Upper lobe of left lung (tissue), 6 donors: Measurements from ENCODE around the gene PLXNB1. TPM values are rescaled to one million over a fixed set of nuclear protein-coding genes. Genes with fewer than 3 reads are reported as not detected.

Experiments
- ATAC-seq, 2 donors: fragments of 200-7000 bp; cut with Tn5 transposase; one replicate each; pipeline ENCODE4 v1.9.1; 2022; ENCODE audit warnings: mild to moderate bottlenecking in 2 of 2, moderate library complexity in 2 of 2; ENCODE audit not compliant: low FRiP score in 2 of 2
- DNase-seq, 2 donors: peaks; one replicate each; pipeline ENCODE4 v3.0.0-alpha.2; 2019 to 2020
- H3K27ac ChIP-seq, 4 donors: fragments of 200-600 bp; sonication (generic); one replicate each; pipeline ENCODE4 v1.5.1; 2016 to 2019
- H3K27me3 ChIP-seq, 4 donors: fragments of 200-600 bp; sonication (generic); one replicate each; pipeline ENCODE4 v1.5.1; 2017 to 2019
- H3K36me3 ChIP-seq, 4 donors: fragments of 200-600 bp; sonication (generic); one replicate each; pipeline ENCODE4 v1.5.1; 2016 to 2019
- H3K4me1 ChIP-seq, 4 donors: fragments of 200-600 bp; sonication (generic); one replicate each; pipeline ENCODE4 v1.5.1; 2018 to 2019
- H3K4me3 ChIP-seq, 4 donors: fragments of 200-600 bp; sonication (generic); one replicate each; pipeline ENCODE4 v1.5.1; 2017 to 2019; ENCODE audit warnings: mild to moderate bottlenecking in 2 of 4, moderate library complexity in 1 of 4
- H3K9me3 ChIP-seq, 4 donors: fragments of 200-600 bp; sonication (generic); one replicate each; pipeline ENCODE4 v1.5.1; 2018 to 2019
- CTCF ChIP-seq, 6 experiments: fragments of 450-650 bp in 4 of 6; fragments of 200-600 bp in 2 of 6; sonication (generic) in 2 of 6; IDR thresholded peaks; one replicate each; pipeline ENCODE4 v1.5.1; 2016 to 2019; ENCODE audit warnings: antibody characterized with exemption in 6 of 6
- EP300 ChIP-seq, 4 donors: sonication (generic); formaldehyde crosslinking; IDR thresholded peaks; one replicate each; pipeline ENCODE4 v1.5.1; 2017; ENCODE audit warnings: antibody characterized with exemption in 4 of 4, control low read depth in 2 of 4
- POLR2A ChIP-seq, 4 donors: fragments of 450-650 bp; IDR thresholded peaks; one replicate each; pipeline ENCODE4 v1.5.1; 2016 to 2017; ENCODE audit warnings: antibody characterized with exemption in 4 of 4, mild to moderate bottlenecking in 2 of 4
- POLR2AphosphoS5 ChIP-seq, 2 donors: sonication (generic); formaldehyde crosslinking; IDR thresholded peaks; one replicate each; pipeline ENCODE4 v1.5.1; 2017; ENCODE audit warnings: antibody characterized with exemption in 2 of 2
- WGBS, 2 donors: methylation state at CpG; one replicate each; pipeline ENCODE4 v1.1.5; 2017 to 2018; 5-methylcytosine and 5-hydroxymethylcytosine counted together
- total RNA-seq, 6 donors: library from RNA; depleted of rRNA in 4 of 6; stranded (reverse); fragments of >200 nt in 4 of 6; gene quantifications; one replicate each; pipeline versions ENCODE4 v1.1.0 to v1.2.1, GENCODE V29; 2016 to 2021
- donor health status: DM: no; HTN: no; CAD: no; lungs with moderate emphysema.
- donor health status: DM: no; HTN: yes; CAD: no; lungs with severe emphysema.

PLXNB1 gene
- total RNA-seq, 6 donors from 2014 or later, result 91.2 to 588 (median 123) TPM

- H3K4me3 ChIP-seq, result peak overlapping the region; percentile 79 to 86 (median 85)
- H3K27ac ChIP-seq, result peak overlapping the region; percentile 87 to 96 (median 94)
- peaks cover 27 to 41% (median 28%) of the 10 kb centered on the region in 4 donors for H3K4me1 ChIP-seq
- TF ChIP-seq POLR2AphosphoS5 (IDR thresholded peaks at IDR 0.05), result no peak
- DNase-seq, result no peak
- 18 to 33% methylated on average over 3 to 6 of the region's 6 CpGs for WGBS, 2 donors
- no peaks in the 10 kb centered on the region for H3K27me3 ChIP-seq
- H3K36me3 ChIP-seq, result peaks cover 0 to 41% (median 17%) of the 10 kb centered on the region in 4 donors
- no peaks in the 10 kb centered on the region for H3K9me3 ChIP-seq
- ATAC-seq, result no peak
Measured at GRCh38 chr3:48446043-48446424, 16.1 kb upstream of the PLXNB1 start.

- Histone ChIP-seq H3K4me3 (peak overlapping the region in 1 of 4 donors; percentile 85), H3K27me3 (no peaks in the 10 kb centered on the region)
- ATAC-seq, result no peak
Measured at GRCh38 chr3:48445277-48445882, 15.5 kb upstream of the PLXNB1 start.

GRCh38 chr3:48441940-48442339 lies 12.1 kb upstream of the PLXNB1 start:
- ATAC-seq (no peak), DNase-seq (no peak)
- Histone ChIP-seq H3K27ac (no peak overlapping the region), H3K36me3 (peaks cover 0 to 38% (median 15%) of the 10 kb centered on the region in 4 donors), H3K9me3 (no peaks in the 10 kb centered on the region), H3K27me3 (no peaks in the 10 kb centered on the region), H3K4me3 (peak overlapping the region in 1 of 4 donors; percentile 74), H3K4me1 (peaks cover 26 to 45% (median 29%) of the 10 kb centered on the region in 4 donors)
- TF ChIP-seq POLR2AphosphoS5 (IDR thresholded peaks at IDR 0.05) (no peak), POLR2A (IDR thresholded peaks at IDR 0.05) (no peak), CTCF (IDR thresholded peaks at IDR 0.05) (no peak), EP300 (IDR thresholded peaks at IDR 0.05) (no peak)
- WGBS, 2 donors, result 79 to 81% methylated on average over 6 of the region's 6 CpGs

More at GRCh38 chr3:48445277-48445882, 15.5 kb upstream of the PLXNB1 start:
- H3K9me3 ChIP-seq, result no peaks in the 10 kb centered on the region
- peaks cover 0 to 38% (median 15%) of the 10 kb centered on the region in 4 donors for H3K36me3 ChIP-seq
- TF ChIP-seq POLR2AphosphoS5 (IDR thresholded peaks at IDR 0.05) (no peak), CTCF (IDR thresholded peaks at IDR 0.05) (no peak), EP300 (IDR thresholded peaks at IDR 0.05) (no peak), POLR2A (IDR thresholded peaks at IDR 0.05) (no peak)
- H3K27ac ChIP-seq, result no peak overlapping the region
- 69 to 74% methylated on average over 5 to 6 of the region's 6 CpGs for WGBS, 2 donors
- DNase-seq, result no peak
- peaks cover 29 to 46% (median 30%) of the 10 kb centered on the region in 4 donors for H3K4me1 ChIP-seq

- Histone ChIP-seq H3K9me3 (no peaks in the 10 kb centered on the region), H3K4me1 (peaks cover 23 to 44% (median 29%) of the 10 kb centered on the region in 4 donors), H3K27me3 (no peaks in the 10 kb centered on the region), H3K36me3 (peaks cover 0 to 38% (median 15%) of the 10 kb centered on the region in 4 donors), H3K27ac (peak overlapping the region; percentile 91 to 96 (median 94)), H3K4me3 (peak overlapping the region; percentile 45 to 94 (median 74))
- no peak for TF ChIP-seq CTCF (IDR thresholded peaks at IDR 0.05)
- no peak for TF ChIP-seq POLR2A (IDR thresholded peaks at IDR 0.05)
- no peak for TF ChIP-seq EP300 (IDR thresholded peaks at IDR 0.05)
- no peak for TF ChIP-seq POLR2AphosphoS5 (IDR thresholded peaks at IDR 0.05)
- 1 to 2% methylated on average over 21 of the region's 21 CpGs for WGBS, 2 donors
- DNase-seq (no peak), ATAC-seq (peak; percentile 1 to 4)
Measured at GRCh38 chr3:48440590-48440958, 10.7 kb upstream of the PLXNB1 start.

GRCh38 chr3:48439820-48440589 lies 10.1 kb upstream of the PLXNB1 start, which contains the start of the genes CCDC51 and TMA7:
TSS of gene CCDC51 (minus strand) at chr3:48440119. CDS start at chr3:48435128, 4,991 bp downstream.
TSS of gene TMA7 (plus strand) at chr3:48440257. CDS start at chr3:48440297, 40 bp downstream.
- H3K4me3 ChIP-seq, result peak within 1 kb of the TSS; percentile 73 to 94 (median 74)
- ATAC-seq (peak; percentile 98 to 99), DNase-seq (peak; percentile 95 to 98)
- peaks cover 22 to 39% (median 30%) of the 10 kb centered on the region in 4 donors for H3K4me1 ChIP-seq
- no peaks in the 10 kb centered on the region for H3K27me3 ChIP-seq
- peak in 3 of 6 experiments; percentile 11 to 18 (median 12) for TF ChIP-seq CTCF (IDR thresholded peaks at IDR 0.05)
- peak; percentile 60 to 97 (median 92) for TF ChIP-seq POLR2A (IDR thresholded peaks at IDR 0.05)
- TF ChIP-seq EP300 (IDR thresholded peaks at IDR 0.05), result peak in 1 of 4 donors; percentile 56
- TF ChIP-seq POLR2AphosphoS5 (IDR thresholded peaks at IDR 0.05), result peak; percentile 99
- H3K27ac ChIP-seq, result peak within 1 kb of the TSS; percentile 91 to 96 (median 94)
- H3K9me3 ChIP-seq, result no peaks in the 10 kb centered on the region
- 0 to 2% methylated on average over 19 to 45 of the region's 54 CpGs for WGBS, 2 donors
- peaks cover 0 to 38% (median 15%) of the 10 kb centered on the region in 4 donors for H3K36me3 ChIP-seq
